ENCODE data around the gene TNFAIP2.

Gene TNFAIP2

GRCh38 chr14:103122947-103123633 lies at the start of gene TNFAIP2:
Gene TNFAIP2, plus strand, starts transcription at chr14:103123461. Its CDS starts 2,997 bp downstream, at chr14:103126458.
- no peak for DNase-seq

- no peak for DNase-seq
Measured at GRCh38 chr14:103073876-103074728, 49.2 kb upstream of the TNFAIP2 start.

- no peak for DNase-seq
Measured at GRCh38 chr14:103074729-103075367, 48.4 kb upstream of the TNFAIP2 start.

- DNase-seq, result peak; percentile 49
Measured at GRCh38 chr14:103078420-103078749, 44.9 kb upstream of the TNFAIP2 start.

GRCh38 chr14:103078860-103079587 lies 44.2 kb upstream of the TNFAIP2 start:
- no peak for DNase-seq

- DNase-seq, result no peak
Measured at GRCh38 chr14:103081951-103082350, 41.3 kb upstream of the TNFAIP2 start.

- no peak for DNase-seq
Measured at GRCh38 chr14:103084021-103084919, 39.0 kb upstream of the TNFAIP2 start, which contains the start of gene LBHD2. Gene LBHD2, plus strand, starts transcription at chr14:103084210. Its CDS starts 1,803 bp downstream, at chr14:103086013.

- DNase-seq, result no peak
Measured at GRCh38 chr14:103085106-103086091, 37.9 kb upstream of the TNFAIP2 start.

- DNase-seq, result no peak
Measured at GRCh38 chr14:103086771-103087342, 36.4 kb upstream of the TNFAIP2 start.

GRCh38 chr14:103087343-103087835 lies 35.9 kb upstream of the TNFAIP2 start:
- no peak for DNase-seq

- no peak for DNase-seq
Measured at GRCh38 chr14:103088921-103089320, 34.3 kb upstream of the TNFAIP2 start.

GRCh38 chr14:103089386-103090335 lies 33.6 kb upstream of the TNFAIP2 start:
- DNase-seq, result no peak

GRCh38 chr14:103090481-103091020 lies 32.7 kb upstream of the TNFAIP2 start:
- DNase-seq, result no peak

GRCh38 chr14:103091041-103091882 lies 32.0 kb upstream of the TNFAIP2 start:
- DNase-seq, result no peak

GRCh38 chr14:103091883-103092222 lies 31.4 kb upstream of the TNFAIP2 start:
- DNase-seq, result no peak

- no peak for DNase-seq
Measured at GRCh38 chr14:103093856-103094405, 29.3 kb upstream of the TNFAIP2 start.

Measured in NCI-H1417 treated with DMSO at 0.1 percent for 48 hours (cell line).